OCI-LY3 (cell line): ENCODE data around the gene L3MBTL4.

Source experiments
- EZH2phosphoT487 ChIP-seq: fragments of 200-600 bp; shearing (Covaris generic); IDR thresholded peaks from 2 replicates; pipeline ENCODE4 v1.6.1; 2018; ENCODE audit warnings: antibody characterized with exemption, mixed run types, low read depth
- TF ChIP-seq, protein P1 (sequence below): fragments of 200-600, 300-600 bp; sonication (generic); IDR thresholded peaks from 2 replicates; pipeline ENCODE4 v1.5.1; 2014; ENCODE audit warnings: antibody characterized with exemption, low read length, low read depth

GRCh38 chr18:6161549-6161948 lies 253.2 kb downstream of the L3MBTL4 start:
- TF ChIP-seq, protein P1, sequence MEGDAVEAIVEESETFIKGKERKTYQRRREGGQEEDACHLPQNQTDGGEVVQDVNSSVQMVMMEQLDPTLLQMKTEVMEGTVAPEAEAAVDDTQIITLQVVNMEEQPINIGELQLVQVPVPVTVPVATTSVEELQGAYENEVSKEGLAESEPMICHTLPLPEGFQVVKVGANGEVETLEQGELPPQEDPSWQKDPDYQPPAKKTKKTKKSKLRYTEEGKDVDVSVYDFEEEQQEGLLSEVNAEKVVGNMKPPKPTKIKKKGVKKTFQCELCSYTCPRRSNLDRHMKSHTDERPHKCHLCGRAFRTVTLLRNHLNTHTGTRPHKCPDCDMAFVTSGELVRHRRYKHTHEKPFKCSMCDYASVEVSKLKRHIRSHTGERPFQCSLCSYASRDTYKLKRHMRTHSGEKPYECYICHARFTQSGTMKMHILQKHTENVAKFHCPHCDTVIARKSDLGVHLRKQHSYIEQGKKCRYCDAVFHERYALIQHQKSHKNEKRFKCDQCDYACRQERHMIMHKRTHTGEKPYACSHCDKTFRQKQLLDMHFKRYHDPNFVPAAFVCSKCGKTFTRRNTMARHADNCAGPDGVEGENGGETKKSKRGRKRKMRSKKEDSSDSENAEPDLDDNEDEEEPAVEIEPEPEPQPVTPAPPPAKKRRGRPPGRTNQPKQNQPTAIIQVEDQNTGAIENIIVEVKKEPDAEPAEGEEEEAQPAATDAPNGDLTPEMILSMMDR, result no peak
- TF ChIP-seq EZH2phosphoT487, result no peak
